IMR-90 (cell line): ENCODE results near the gene WDR49. TPM values are rescaled to one million over a fixed set of nuclear protein-coding genes. Genes with fewer than 3 reads are reported as not detected.

Source experiments
- ATAC-seq: fragments of 200-7000 bp; cut with Tn5 transposase; 2 replicates; pipeline ENCODE4 v1.9.1; 2020; ENCODE audit warnings: low read depth, mild to moderate bottlenecking, moderate library complexity
- BruUV-seq: library from RNA; stranded (reverse); fragments of 400-500 nt; replicated peaks from 2 replicates; lab custom pipeline; 2021; lab: Mats Ljungman, UMichigan
- CTCF ChIA-PET: fragments of 300-600 bp; formaldehyde crosslinking; extraction: SDS; loops from one replicate; lab custom pipeline; 2021; ENCODE audit warnings: antibody characterized with exemption; lab: Yijun Ruan, JAX
- POLR2A ChIA-PET: fragments of 300-600 bp; sonication (Branson Sonifier 250); formaldehyde crosslinking; loops from one replicate; lab custom pipeline; 2022; ENCODE audit warnings: antibody characterized with exemption; ENCODE audit not compliant: unreplicated experiment; lab: Charles Lee
- DNase-seq: peaks from one replicate; pipeline ENCODE4 v3.0.0; 2013
- H2AFZ ChIP-seq: replicated peaks from 2 replicates; pipeline ENCODE3; 2013; ENCODE audit warnings: low read length, mild to moderate bottlenecking; ENCODE audit not compliant: poor library complexity
- H2AK5ac ChIP-seq: 2 replicates; pipeline ENCODE4 v1.6.1; 2013; ENCODE audit warnings: low read depth, low read length, inconsistent platforms
- H2AK9ac ChIP-seq: replicated peaks from 2 replicates; pipeline ENCODE3; 2013; ENCODE audit warnings: mild to moderate bottlenecking, low read depth, low read length, moderate library complexity; ENCODE audit not compliant: poor library complexity
- H2BK120ac ChIP-seq: 2 replicates; pipeline ENCODE4 v1.6.1; 2013; ENCODE audit warnings: low read depth, low read length, inconsistent platforms
- H2BK15ac ChIP-seq: 3 replicates; pipeline ENCODE4 v1.6.1; 2013; ENCODE audit warnings: low read depth, low read length, inconsistent platforms
- H2BK20ac ChIP-seq: 2 replicates; pipeline ENCODE4 v1.6.1; 2013; ENCODE audit warnings: low read depth, mild to moderate bottlenecking, inconsistent platforms, low read length, moderate library complexity
- H2BK5ac ChIP-seq: 2 replicates; pipeline ENCODE4 v1.6.1; 2013; ENCODE audit warnings: mild to moderate bottlenecking, low read depth, low read length, inconsistent platforms; ENCODE audit not compliant: poor library complexity, severe bottlenecking
- H3K14ac ChIP-seq: replicated peaks from 2 replicates; pipeline ENCODE4 v1.6.1; 2013; ENCODE audit warnings: low read depth, low read length, inconsistent platforms
- H3K18ac ChIP-seq: 2 replicates; pipeline ENCODE4 v1.6.1; 2013; ENCODE audit warnings: low read depth, low read length, control low read depth
- H3K23ac ChIP-seq: 2 replicates; pipeline ENCODE4 v1.6.1; 2013; ENCODE audit warnings: low read depth, low read length, inconsistent platforms
- H3K27ac ChIP-seq: 2 replicates; pipeline ENCODE4 v1.5.1; 2013; ENCODE audit warnings: mild to moderate bottlenecking, control low read depth, low read length; ENCODE audit not compliant: insufficient read depth
- H3K27me3 ChIP-seq: 2 replicates; pipeline ENCODE4 v1.6.1; 2013; ENCODE audit warnings: low read length; ENCODE audit not compliant: control insufficient read depth, insufficient read depth
- H3K36me3 ChIP-seq: 2 replicates; pipeline ENCODE4 v1.6.1; 2013; ENCODE audit warnings: low read length, mixed read lengths; ENCODE audit not compliant: control insufficient read depth, insufficient read depth
- H3K4ac ChIP-seq: 2 replicates; pipeline ENCODE4 v1.6.1; 2013; ENCODE audit warnings: low read depth, low read length, inconsistent platforms
- H3K4me1 ChIP-seq: 2 replicates; pipeline ENCODE4 v1.6.1; 2013; ENCODE audit warnings: low read length, mixed read lengths; ENCODE audit not compliant: control insufficient read depth, insufficient read depth
- H3K4me2 ChIP-seq: 2 replicates; pipeline ENCODE4 v1.6.1; 2013; ENCODE audit warnings: low read depth, mild to moderate bottlenecking, control low read depth, low read length, moderate library complexity
- H3K4me3 ChIP-seq: 2 replicates; pipeline ENCODE4 v1.5.1; 2013; ENCODE audit warnings: low read depth, mild to moderate bottlenecking, control low read depth, low read length, moderate library complexity; ENCODE audit not compliant: insufficient read depth
- H3K56ac ChIP-seq: 2 replicates; pipeline ENCODE4 v1.6.1; 2013; ENCODE audit warnings: low read length, inconsistent platforms; ENCODE audit not compliant: insufficient read depth; ENCODE audit errors: extremely low read depth
- H3K79me1 ChIP-seq, 2 experiments: 2 replicates each; pipeline ENCODE4 v1.6.1; 2013; ENCODE audit warnings: low read length in 2 of 2, inconsistent platforms in 1 of 2, low read depth in 1 of 2
- H3K9ac ChIP-seq: 2 replicates; pipeline ENCODE4 v1.6.1; 2013; ENCODE audit warnings: low read depth, low read length, control low read depth
- H3K9me1 ChIP-seq: 2 replicates; pipeline ENCODE4 v1.6.1; 2013; ENCODE audit warnings: low read length, inconsistent platforms; ENCODE audit not compliant: insufficient read depth
- H3K9me3 ChIP-seq: 2 replicates; pipeline ENCODE4 v1.6.1; 2013; ENCODE audit warnings: low read length; ENCODE audit not compliant: control insufficient read depth, insufficient read depth
- H4K20me1 ChIP-seq: 2 replicates; pipeline ENCODE4 v1.6.1; 2013; ENCODE audit warnings: low read length, inconsistent platforms; ENCODE audit not compliant: insufficient read depth
- H4K5ac ChIP-seq: 2 replicates; pipeline ENCODE4 v1.6.1; 2013; ENCODE audit warnings: mild to moderate bottlenecking, low read depth, low read length, control low read depth
- H4K8ac ChIP-seq, 2 experiments: 2 replicates each; pipeline ENCODE4 v1.6.1; 2013; ENCODE audit warnings: low read depth in 2 of 2, low read length in 2 of 2, control low read depth in 1 of 2, inconsistent platforms in 1 of 2
- H4K91ac ChIP-seq: 2 replicates; pipeline ENCODE4 v1.6.1; 2013; ENCODE audit warnings: low read depth, low read length, inconsistent platforms; ENCODE audit not compliant: insufficient read depth
- BHLHE40 ChIP-seq: fragments of 150-350 bp; IDR thresholded peaks from 2 replicates; pipeline ENCODE4 v1.6.1; 2016; ENCODE audit warnings: mild to moderate bottlenecking, low read depth, low read length
- CHD1 ChIP-seq: IDR thresholded peaks from 2 replicates; pipeline ENCODE4 v1.6.1; 2012; ENCODE audit warnings: low read depth, low read length, improper control_type of control experiment
- CTCF ChIP-seq: conservative IDR thresholded peaks from 2 replicates; pipeline ENCODE4 v1.5.1; 2012; ENCODE audit warnings: mild to moderate bottlenecking, low read depth, low read length, improper control_type of control experiment
- ELK1 ChIP-seq: fragments of 150-350 bp; IDR thresholded peaks from 2 replicates; pipeline ENCODE4 v1.6.1; 2016; ENCODE audit warnings: low read depth, mild to moderate bottlenecking, low read length, moderate library complexity, borderline replicate concordance
- FOS ChIP-seq: fragments of 150-350 bp; IDR thresholded peaks from 2 replicates; pipeline ENCODE4 v1.6.1; 2016; ENCODE audit warnings: low read depth, low read length
- MAZ ChIP-seq: IDR thresholded peaks from 2 replicates; pipeline ENCODE4 v1.6.1; 2012; ENCODE audit warnings: low read depth, mild to moderate bottlenecking, low read length, improper control_type of control experiment, moderate library complexity, borderline replicate concordance
- MXI1 ChIP-seq: IDR thresholded peaks from 2 replicates; pipeline ENCODE4 v1.6.1; 2012; ENCODE audit warnings: low read depth, mild to moderate bottlenecking, low read length, moderate library complexity, borderline replicate concordance
- NFE2L2 ChIP-seq: fragments of 150-350 bp; IDR thresholded peaks from 2 replicates; pipeline ENCODE4 v1.6.1; 2016; ENCODE audit warnings: low read depth, mild to moderate bottlenecking, low read length
- POLR2A ChIP-seq: IDR thresholded peaks from 2 replicates; pipeline ENCODE4 v1.6.1; 2012; ENCODE audit warnings: mild to moderate bottlenecking, low read depth, low read length
- RAD21 ChIP-seq: IDR thresholded peaks from 2 replicates; pipeline ENCODE4 v1.6.1; 2012; ENCODE audit warnings: low read length, improper control_type of control experiment
- RCOR1 ChIP-seq: IDR thresholded peaks from 2 replicates; pipeline ENCODE4 v1.6.1; 2012; ENCODE audit warnings: mild to moderate bottlenecking, low read length, improper control_type of control experiment; ENCODE audit not compliant: insufficient replicate concordance
- RFX5 ChIP-seq: IDR thresholded peaks from 2 replicates; pipeline ENCODE4 v1.8.0; 2012; ENCODE audit warnings: low read depth, mild to moderate bottlenecking, low read length, moderate library complexity
- SMC3 ChIP-seq: fragments of 150-350 bp; IDR thresholded peaks from 2 replicates; pipeline ENCODE4 v1.6.1; 2016; ENCODE audit warnings: low read depth, mild to moderate bottlenecking, antibody characterized with exemption, low read length, moderate library complexity
- USF2 ChIP-seq: fragments of 150-350 bp; IDR thresholded peaks from 2 replicates; pipeline ENCODE4 v1.6.1; 2017; ENCODE audit warnings: mild to moderate bottlenecking, antibody characterized with exemption, low read length, low read depth
- WGBS, 2 experiments: methylation state at CpG; one replicate each; pipeline versions ENCODE4 v1.1.5 to v1.1.7; 2013; ENCODE audit warnings: missing lambda C conversion rate in 2 of 2; ENCODE audit not compliant: insufficient read length in 1 of 2; ENCODE audit errors: extremely low coverage in 2 of 2; 5-methylcytosine and 5-hydroxymethylcytosine counted together
- dilution Hi-C: fragments of 300-500 bp; cut with HindIII; formaldehyde crosslinking; loops from one replicate; pipeline ENCODE4 v1.14.3; 2018; ENCODE audit warnings: low sequenced_read_pairs; ENCODE audit not compliant: unreplicated experiment
- in situ Hi-C: fragments of 300-500 bp; cut with MboI; formaldehyde crosslinking; loops from 3 replicates; pipeline ENCODE4 v1.14.3; 2019; ENCODE audit warnings: low sequenced_read_pairs, inconsistent platforms, mixed read lengths
- intact Hi-C: fragments of 100-400 bp; cut with micrococcal nuclease; formaldehyde crosslinking; loops from 2 replicates; pipeline ENCODE4 v1.10.0; 2022
- polyA plus RNA-seq, 3 experiments: library from polyadenylated mRNA; depleted of rRNA; stranded (reverse); fragments of >200 nt; gene quantifications; 2 replicates each; pipeline ENCODE4 v1.2.3, GENCODE V29; 2012; ENCODE audit warnings: low replicate concordance in 1 of 3
- total RNA-seq: library from RNA; depleted of rRNA; stranded (reverse); fragments of >200 nt; gene quantifications from 2 replicates; pipeline ENCODE4 v1.2.3, GENCODE V29; 2012

The WDR49 gene
- total and polyA plus RNA-seq, 2 of the 4 experiments (the other 2 are of a cell fraction) = not detected

- in situ Hi-C loops = no loop called here
- Histone ChIP-seq H3K18ac (no peak overlapping the region), H3K23ac (no peak overlapping the region), H4K91ac (no peak overlapping the region), H2BK15ac (no peak overlapping the region), H3K27ac (no peak overlapping the region), H2AFZ (no peak overlapping the region), H2BK5ac (no peak overlapping the region), H4K5ac (no peak overlapping the region), H3K4me2 (no peak overlapping the region), H3K79me1 (no peaks in the 10 kb centered on the region), H2BK20ac (no peak overlapping the region), H3K9me1 (no peaks in the 10 kb centered on the region), H3K4ac (no peak overlapping the region), H3K14ac (no peak overlapping the region), H2AK5ac (no peak overlapping the region), H3K56ac (no peak overlapping the region), H3K4me1 (no peaks in the 10 kb centered on the region), H3K4me3 (no peak overlapping the region), H2BK120ac (no peak overlapping the region), H3K9ac (no peak overlapping the region), H2AK9ac (no peak overlapping the region), H4K20me1 (no peaks in the 10 kb centered on the region), H4K8ac (no peak overlapping the region), H3K27me3 (no peaks in the 10 kb centered on the region), H3K36me3 (peaks cover 6% of the 10 kb centered on the region; the same call in 1 of the 2 replicates), H3K9me3 (peaks cover 3% of the 10 kb centered on the region)
- DNase-seq (no peak), ATAC-seq (no peak)
- ChIA-PET POLR2A (no interaction called here), CTCF (interaction anchor here (1.0 kb wide), 1 partner anchor 13 kb away, joined by 4 read pairs; no protein-coding TSS in a partner anchor)
- WGBS, 2 experiments = no CpG with 5 or more reads among the region's 4 CpGs
- intact Hi-C loops = no loop called here
- no peak for TF ChIP-seq CHD1
- no peak for TF ChIP-seq RFX5
- no peak for TF ChIP-seq MXI1
- no peak for TF ChIP-seq BHLHE40
- TF ChIP-seq RAD21 = no peak
- no peak for TF ChIP-seq POLR2A
- no peak for TF ChIP-seq NFE2L2
- TF ChIP-seq USF2 = no peak
- no peak for TF ChIP-seq ELK1
- TF ChIP-seq CTCF = no peak
- no peak for TF ChIP-seq MAZ
- no peak for TF ChIP-seq RCOR1
- no peak for TF ChIP-seq SMC3
- no peak for TF ChIP-seq FOS
- dilution Hi-C loops = no loop called here
- no TSS peak for BruUV-seq
Observed at GRCh38 chr3:167671878-167672427, 18.2 kb upstream of the WDR49 start.
